Activated CD4-positive, alpha-beta T cell treated with anti-CD3 and anti-CD28 coated beads, Interleukin-2, amount 50 U/mL, for 16 hours (primary cell): ENCODE measurements around the gene GPR149.
"Not testable (repeated sequence)": the region's sequence is repeated elsewhere in the genome, so short reads cannot be mapped to it uniquely, and the experiment has no call there.

Experiments
- DNase-seq: peaks from one replicate; pipeline ENCODE4 v3.0.0-alpha.2; 2020

The GPR149 gene, protein sequence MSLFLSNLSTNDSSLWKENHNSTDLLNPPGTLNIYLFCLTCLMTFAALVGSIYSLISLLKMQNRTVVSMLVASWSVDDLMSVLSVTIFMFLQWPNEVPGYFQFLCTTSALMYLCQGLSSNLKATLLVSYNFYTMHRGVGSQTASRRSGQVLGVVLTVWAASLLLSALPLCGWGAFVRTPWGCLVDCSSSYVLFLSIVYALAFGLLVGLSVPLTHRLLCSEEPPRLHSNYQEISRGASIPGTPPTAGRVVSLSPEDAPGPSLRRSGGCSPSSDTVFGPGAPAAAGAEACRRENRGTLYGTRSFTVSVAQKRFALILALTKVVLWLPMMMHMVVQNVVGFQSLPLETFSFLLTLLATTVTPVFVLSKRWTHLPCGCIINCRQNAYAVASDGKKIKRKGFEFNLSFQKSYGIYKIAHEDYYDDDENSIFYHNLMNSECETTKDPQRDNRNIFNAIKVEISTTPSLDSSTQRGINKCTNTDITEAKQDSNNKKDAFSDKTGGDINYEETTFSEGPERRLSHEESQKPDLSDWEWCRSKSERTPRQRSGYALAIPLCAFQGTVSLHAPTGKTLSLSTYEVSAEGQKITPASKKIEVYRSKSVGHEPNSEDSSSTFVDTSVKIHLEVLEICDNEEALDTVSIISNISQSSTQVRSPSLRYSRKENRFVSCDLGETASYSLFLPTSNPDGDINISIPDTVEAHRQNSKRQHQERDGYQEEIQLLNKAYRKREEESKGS

DNA sequence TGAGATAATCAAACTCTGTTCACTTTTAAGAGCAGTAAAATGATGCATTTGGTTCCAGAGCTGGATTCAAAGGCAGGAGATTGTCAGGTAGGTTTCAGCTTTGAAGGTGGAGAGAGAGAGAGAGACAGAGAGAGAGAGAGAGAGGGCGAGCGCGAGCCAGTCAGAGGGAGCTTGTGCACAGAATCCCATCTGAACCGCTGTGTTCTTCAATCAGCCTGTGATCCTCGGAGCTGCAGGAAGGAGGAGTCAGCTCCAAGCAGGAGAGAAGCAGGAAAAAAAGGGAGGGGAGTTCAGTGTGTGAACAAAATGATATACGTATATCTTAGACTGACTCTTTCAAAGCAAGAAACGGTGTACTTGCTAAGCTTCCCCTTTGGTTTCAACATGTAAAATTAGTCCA lies at the start of gene GPR149:
GPR149 (minus strand) TSS at position 177 of the 400 bp plus-strand sequence. CDS start 575 bp downstream, outside the sequence.
- no peak for DNase-seq

DNA sequence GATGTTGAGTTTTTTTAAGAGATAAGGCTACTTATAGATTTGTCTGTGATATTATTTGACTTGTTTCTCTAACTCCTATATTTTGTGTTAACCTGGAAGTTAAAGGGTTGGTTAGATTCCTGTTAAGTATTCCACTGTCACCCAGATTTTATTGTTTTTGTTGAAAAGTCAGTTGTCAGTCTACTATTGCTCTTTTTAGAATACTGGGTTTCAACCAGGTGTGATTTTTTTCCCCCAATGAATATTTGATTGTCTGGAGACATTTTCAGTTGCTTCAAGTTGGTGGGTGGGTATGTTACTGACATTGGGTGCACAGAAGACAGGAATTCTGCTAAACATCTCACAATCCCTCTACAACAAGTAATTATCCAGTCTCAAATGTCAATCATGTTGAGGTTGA lies 43.8 kb upstream of the GPR149 start:
- no peak for DNase-seq

DNA sequence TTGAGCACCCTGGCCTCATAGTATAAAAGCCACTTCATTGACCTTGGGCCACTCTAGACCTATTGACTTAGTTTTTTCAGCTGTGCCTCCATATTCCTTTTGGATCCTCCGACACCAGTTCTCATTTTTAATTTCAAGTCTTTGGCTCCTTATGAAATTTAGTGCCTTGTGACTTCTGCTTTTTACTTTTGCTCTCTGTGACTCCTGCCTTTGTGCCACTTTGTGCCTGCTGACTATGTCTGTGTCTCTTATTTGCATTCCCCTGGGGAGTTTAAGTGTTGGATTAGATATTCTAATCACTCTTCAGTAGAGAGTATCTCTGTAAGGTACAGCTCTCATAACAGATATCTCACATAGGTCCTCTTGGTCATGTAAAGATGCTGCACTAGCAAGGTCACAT lies 39.6 kb upstream of the GPR149 start:
- no peak for DNase-seq

DNA sequence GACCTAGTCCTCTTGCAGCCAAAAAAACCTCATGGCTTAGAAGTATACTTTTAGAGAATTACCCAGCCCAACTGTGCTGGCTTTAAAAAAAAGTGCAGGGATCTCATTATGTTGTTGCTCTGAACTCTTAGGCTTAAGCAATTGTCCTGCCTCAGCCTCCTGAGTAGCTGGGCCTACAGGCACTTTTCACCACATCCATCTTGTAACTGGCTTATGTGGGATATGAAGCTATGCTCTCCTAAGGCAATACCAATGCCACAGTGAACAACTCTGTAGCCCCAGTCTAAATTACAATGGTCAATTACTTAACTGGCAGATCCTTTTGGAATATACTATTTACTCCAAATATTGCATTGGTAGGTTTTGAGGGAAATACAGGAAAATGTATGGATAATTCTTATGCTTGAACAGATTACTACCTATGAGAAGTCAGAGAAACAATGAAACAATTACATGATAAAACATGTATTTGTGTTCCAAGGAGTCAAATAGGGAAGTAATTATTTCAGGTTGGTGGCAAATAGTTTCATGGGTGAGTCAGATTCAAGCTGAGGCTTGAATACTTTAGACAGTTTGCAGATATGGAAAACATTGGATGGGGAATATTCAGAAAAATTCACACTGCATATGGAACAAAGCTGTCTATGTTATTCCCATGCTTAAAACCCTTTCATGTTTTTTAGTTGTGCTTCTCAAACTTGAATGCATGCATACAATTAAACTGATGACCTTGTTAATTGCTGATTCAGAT lies 34.6 kb upstream of the GPR149 start:
- no peak for DNase-seq

DNA sequence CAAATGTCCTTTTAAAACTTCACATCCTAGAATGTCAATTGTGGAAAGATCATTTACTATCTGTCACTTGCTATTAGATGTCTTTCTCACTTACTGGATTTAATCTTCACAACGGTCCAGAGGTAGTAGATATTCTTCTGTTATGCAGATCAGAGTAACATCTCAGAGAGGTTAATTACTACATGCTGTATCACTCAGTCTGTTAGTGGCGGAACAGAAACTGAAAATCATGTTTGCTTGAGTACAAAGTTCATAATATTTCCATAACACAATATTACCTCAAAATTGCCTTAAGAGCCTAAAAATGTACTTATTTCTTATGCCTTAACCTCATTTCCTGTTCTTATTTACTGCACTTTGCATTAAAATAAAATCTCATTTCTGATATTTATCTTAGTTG lies 28.6 kb upstream of the GPR149 start:
- no peak for DNase-seq

DNA sequence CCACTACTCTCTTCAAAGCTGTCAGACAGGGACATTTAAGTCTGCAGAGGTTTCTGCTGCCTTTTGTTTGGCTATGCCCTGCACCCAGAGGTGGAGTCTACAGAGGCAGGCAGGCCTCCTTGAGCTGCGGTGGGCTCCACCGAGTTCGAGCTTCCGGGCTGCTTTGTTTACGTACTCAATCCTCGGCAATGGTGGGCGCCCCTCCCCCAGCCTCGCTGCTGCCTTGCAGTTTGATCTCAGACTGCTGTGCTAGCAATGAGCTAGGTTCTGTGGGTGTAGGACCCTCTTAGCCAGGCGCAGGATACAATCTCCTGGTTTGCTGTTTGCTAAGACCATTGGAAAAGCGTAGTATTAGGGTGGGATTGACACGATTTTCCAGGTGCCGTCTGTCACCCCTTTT lies 9.1 kb upstream of the GPR149 start:
- DNase-seq = not testable (repeated sequence)

DNA sequence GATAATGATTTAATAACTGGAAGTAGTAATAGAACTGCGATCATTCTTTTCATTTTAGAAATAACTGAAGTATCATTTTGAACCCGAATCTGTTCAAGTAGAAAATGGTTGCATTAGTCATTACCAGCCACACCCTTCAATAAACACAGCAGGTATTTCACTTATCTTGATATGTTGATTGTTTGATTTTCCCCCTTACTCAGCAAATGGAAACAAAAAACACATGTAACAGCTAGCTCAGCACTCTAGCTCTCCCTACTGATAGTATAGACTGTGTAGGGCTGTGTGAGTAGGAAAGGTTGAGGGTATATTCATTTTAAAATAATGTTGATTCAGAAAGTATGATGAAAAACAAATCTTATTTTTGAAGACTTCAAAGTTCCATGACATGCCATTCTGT lies 1.1 kb upstream of the GPR149 start:
- DNase-seq = no peak

DNA sequence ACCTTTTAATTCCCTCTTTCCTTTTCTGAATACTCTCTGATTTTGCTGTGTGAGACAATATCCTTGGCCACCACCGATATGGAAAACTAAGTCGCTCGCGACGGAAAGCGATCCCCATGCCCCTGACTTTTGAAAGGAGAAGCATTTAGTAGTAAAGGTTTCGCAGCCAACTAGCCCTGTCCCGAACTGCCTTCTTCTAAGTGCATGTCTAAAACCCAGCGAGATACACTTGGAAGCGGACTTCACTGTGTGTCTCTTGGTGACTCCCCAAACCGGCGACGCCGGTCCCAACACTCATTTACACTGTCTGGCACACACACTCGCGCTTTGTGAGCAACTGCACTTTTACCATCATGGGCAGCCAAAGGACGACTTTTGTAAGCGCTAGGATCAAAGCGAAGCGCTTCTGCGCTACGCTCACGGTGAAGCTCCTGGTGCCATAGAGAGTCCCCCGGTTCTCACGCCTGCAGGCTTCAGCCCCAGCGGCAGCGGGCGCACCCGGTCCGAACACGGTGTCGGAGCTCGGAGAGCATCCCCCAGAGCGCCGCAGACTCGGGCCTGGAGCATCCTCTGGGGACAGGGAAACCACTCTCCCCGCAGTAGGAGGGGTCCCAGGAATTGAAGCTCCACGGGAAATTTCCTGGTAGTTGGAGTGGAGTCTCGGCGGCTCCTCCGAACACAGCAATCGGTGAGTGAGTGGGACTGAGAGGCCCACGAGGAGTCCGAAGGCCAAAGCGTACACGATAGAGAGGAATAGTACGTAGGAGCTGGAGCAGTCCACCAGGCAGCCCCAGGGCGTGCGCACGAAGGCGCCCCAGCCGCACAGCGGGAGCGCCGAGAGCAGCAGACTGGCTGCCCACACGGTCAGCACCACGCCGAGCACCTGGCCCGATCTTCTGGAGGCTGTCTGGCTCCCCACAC lies 1.4 kb downstream of the GPR149 start:
- no peak for DNase-seq

DNA sequence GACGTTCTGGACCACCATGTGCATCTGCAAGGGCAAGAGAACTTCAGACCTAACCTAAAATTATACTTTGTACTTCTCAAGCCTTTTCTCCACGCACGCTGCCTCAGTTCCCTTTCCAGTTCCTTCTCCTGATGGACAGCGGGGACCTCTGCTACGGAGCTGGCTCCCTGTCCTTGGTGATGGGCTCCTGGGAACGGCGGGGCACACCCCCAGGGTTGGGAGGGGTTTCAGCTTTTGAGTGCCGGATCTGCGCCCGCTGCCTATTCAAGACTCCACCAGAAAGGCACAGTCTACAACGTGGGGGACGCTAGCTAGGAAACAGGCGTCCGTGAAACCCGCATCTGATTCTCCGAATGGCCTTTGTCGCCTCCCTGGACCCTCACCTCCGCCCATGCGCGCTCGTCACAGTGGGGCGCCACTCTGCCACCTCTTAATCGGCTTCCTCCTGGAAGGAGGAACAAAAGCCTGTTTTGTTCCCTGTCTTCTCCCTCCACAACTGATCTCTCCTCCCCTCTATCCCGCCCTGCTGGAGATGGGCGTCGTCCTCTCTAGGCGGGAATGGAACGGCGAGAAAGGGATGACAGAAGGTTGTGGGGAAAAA lies 2.2 kb downstream of the GPR149 start:
- DNase-seq = no peak

DNA sequence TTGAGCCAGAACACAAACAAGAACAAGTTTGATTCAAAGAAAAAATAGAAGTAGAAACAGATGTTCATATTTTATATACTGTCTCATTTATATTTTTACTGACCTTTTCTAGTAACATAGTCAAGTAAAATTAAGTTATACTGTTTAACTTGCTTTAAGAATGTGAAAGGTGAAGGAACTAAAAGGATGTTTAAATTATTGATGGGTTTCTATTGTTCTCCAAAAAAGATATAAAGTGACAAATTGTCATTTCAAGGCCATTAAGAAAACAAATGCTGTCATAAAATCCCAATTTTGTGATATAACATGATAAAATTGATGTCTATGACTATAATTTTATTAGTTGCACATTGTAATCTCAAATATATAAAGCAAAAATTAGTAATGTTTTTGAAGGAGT lies 7.3 kb downstream of the GPR149 start:
- DNase-seq = no peak

DNA sequence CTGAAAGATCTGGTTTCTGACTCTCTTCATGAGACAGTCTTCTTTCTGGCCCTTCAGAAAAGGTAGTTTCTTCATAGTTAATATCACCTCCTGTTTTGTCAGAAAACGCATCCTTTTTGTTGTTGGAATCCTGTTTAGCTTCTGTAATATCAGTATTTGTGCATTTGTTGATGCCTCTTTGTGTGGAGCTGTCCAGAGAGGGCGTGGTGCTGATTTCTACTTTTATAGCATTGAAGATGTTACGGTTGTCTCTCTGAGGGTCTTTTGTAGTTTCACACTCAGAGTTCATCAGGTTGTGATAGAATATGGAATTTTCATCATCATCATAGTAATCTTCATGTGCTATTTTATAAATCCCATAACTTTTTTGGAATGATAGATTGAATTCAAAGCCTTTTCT lies 8.9 kb downstream of the GPR149 start:
- DNase-seq = peak; percentile 2

DNA sequence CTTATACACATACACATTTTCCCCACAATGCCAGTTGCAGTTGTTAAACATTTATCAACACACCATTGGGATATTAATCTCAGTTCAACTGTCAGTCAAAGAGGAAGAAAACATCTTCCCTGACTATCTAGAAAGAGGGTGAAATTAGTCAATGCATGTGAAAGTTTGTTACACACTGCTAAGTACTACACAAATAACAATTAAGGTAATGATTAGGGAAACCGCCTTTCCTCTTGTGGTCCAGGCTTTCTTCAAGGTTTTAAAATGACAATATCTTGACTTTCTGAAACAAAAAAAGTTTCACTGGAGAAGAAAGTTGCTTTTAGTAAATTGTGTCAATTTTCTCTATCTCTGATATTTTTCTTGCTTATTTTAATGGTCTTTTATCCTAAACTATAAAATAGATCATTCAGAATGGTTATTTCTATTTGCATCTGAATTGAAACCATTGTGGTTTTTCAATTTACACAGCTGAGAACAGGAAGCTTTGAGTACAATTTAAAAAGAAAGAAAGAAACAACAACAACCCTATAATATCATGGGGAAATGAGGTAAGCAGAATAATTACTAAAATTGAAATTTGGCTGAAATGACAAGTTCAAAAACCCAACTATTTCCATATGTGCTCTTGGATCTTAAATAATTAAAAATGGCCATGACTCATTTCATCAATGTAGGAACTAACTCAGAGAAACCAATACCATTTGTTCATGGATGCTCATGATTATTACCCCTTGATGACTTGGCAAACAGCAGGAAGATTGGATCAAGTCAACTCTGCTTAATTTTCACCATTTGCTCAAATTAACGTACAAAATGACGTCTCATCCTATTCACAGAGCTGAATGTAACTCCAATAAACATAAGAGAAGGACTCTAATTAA lies 31.7 kb downstream of the GPR149 start:
- peak; percentile 46 for DNase-seq

DNA sequence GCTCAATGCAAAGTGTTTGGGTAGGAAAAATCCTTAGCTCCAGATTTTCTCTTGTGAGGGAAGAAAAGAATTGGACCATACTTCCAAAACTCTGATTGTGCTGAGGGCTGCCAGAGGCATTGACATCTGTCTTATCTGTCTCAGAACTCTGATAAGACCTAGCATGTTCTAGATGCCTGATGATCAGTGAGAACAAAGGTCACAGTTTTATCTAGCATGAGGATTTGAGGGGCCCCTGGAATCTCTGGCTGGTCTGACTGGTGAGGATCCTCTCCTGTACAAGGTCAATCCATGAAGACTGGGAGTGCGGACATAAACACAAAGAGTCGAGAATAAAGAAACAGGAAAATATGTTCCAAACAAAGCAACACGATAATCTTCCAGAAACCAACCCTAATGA lies 40.1 kb downstream of the GPR149 start:
- no peak for DNase-seq

DNA sequence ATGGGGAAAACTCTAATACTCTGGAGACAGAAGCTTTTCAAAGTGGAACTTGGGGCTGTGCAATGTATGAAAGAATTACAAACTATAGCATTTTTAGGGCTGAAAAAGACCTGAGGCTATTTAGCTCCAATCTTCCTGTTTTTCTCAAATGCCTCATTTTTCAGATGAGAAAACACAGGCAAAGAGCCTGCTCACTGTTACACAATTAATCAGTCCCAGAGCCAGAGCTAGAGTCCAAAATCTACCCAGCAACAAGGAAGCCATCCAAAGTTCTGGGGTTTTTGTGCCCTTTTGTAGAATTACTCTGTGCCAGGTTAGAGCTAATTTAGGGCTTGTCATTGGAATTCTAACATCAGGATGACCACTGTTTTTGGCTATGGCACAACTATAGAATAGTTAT lies 45.5 kb downstream of the GPR149 start:
- no peak for DNase-seq

DNA sequence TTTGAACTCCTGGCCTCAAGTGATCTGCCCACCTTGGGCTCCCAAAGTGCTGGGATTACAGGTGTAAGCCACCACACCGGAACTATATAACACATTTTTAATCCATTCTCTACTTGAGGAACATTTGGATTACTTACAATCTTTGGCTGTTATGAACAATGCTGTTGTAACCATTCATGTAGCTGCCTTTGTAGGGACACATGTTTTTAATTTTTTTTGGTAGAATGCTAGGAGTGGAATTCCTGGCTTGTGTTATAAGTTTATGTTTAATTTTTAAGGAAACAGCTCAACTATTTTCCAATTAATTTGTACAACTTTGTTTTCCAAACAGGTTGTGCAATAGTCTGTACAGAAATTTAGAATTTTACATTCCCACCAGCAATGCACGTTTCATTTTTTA lies 51.7 kb downstream of the GPR149 start:
- DNase-seq = no peak

DNA sequence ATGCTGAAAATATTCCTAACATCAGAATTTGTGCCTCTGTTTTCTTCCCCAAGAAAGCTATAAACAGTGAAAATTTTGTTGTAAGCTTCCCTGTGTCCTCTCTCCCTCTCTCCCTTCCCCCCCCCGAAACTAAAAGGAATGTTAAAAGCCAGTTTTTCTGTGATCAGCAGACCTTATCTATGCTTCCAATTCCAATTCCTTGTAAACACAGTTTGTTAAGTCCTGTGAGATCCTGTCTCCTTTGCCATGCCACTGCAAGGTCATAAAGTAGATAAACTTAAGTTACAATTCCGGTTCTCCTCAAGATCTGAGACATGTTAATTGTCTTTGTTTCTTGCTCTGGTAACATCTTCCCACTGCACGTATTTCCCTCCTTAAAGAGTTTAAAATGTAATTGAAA lies 62.8 kb downstream of the GPR149 start:
- DNase-seq = no peak

DNA sequence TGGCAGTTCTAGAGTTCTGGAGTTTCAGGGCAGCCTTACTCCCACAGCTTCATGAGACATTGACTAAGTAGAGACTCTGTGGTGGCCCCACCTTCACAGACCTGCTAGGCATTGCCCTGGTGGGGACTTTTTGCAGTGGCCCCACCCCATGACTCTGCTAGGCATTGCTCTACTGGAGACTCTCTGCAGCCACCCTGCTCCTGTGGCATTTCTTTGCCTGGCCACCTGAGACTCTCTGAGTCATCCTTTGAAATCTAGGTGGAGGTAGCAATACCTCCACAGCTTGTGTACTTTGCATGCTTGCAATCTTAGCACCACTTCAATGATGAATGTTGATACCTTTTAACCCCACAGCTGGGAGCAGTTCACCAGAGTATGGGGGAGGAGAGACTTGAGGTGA lies 65.1 kb downstream of the GPR149 start:
- DNase-seq = no peak

DNA sequence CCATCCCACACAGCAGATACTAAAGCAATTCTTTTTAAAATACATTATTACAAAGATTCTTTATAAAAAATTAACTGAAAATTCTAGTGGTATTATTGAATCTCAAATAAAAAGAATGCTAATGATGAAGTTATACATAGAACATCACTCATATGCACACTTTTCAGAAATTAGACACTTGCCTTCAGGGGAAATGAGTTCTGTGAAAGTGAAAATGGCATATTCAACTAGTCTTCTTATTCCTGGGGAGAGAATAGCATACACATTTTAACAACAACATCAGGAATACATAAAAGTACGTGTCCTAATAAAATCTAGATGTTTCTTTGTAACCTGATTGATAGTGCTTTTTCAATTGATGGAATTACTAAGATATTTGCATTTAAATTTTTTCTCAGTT lies 68.9 kb downstream of the GPR149 start:
- no peak for DNase-seq

DNA sequence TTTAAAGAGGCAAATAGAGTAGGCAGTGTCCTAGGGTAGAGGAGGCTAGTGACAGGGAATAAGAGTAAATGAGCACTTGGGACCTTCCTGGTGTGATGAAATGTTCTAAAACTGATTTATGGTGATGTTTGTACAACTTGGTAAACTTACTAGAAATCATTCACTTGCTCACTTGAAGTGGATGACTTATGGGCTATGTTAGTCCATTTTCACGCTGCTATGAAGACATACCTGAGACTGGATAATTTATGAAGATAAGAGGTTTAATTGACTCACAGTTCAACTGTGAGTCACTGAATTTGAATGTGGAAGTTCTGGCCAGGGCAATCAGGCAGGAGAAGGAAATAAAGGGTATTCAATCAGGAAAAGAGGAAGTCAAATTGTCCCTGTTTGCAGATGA lies 74.0 kb downstream of the GPR149 start:
- no peak for DNase-seq

DNA sequence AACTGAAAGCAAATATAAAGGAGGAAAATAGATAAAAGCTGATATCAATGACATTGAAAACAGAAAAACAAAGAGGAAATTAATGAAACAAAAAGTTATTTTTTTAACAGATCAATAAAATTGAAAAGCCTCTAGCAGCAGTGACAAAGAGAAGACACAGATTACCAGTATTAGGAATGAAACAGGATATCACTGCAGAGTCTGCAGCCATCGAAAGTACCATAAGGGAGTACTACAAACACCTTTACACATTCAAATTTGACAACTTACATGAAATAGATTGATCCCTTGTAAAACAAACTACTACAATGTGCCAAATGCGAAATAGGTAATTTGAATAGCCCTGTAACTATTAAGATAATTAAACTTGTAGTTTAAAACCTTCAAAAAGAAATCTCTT lies 80.8 kb downstream of the GPR149 start:
- no peak for DNase-seq
